Body of pancreas (tissue), 4 donors: Measurements from ENCODE around the gene ASB8.
A peak's percentile ranks its signal among the peaks of the same experiment; 100 is the strongest.

Source experiments
- POLR2A ChIP-seq, 3 donors: fragments of 450-650 bp; IDR thresholded peaks; one replicate each; pipeline ENCODE4 v1.6.1; 2016; ENCODE audit warnings: antibody characterized with exemption in 3 of 3, mild to moderate bottlenecking in 2 of 3
- TF ChIP-seq, protein P1 (sequence below), 7 experiments: fragments of 450-650 bp in 4 of 7; fragments of 200-600 bp in 3 of 7; sonication (generic) in 3 of 7; IDR thresholded peaks; one replicate each; pipeline ENCODE4 v1.5.1; 2016 to 2019; ENCODE audit warnings: antibody characterized with exemption in 7 of 7

DNA sequence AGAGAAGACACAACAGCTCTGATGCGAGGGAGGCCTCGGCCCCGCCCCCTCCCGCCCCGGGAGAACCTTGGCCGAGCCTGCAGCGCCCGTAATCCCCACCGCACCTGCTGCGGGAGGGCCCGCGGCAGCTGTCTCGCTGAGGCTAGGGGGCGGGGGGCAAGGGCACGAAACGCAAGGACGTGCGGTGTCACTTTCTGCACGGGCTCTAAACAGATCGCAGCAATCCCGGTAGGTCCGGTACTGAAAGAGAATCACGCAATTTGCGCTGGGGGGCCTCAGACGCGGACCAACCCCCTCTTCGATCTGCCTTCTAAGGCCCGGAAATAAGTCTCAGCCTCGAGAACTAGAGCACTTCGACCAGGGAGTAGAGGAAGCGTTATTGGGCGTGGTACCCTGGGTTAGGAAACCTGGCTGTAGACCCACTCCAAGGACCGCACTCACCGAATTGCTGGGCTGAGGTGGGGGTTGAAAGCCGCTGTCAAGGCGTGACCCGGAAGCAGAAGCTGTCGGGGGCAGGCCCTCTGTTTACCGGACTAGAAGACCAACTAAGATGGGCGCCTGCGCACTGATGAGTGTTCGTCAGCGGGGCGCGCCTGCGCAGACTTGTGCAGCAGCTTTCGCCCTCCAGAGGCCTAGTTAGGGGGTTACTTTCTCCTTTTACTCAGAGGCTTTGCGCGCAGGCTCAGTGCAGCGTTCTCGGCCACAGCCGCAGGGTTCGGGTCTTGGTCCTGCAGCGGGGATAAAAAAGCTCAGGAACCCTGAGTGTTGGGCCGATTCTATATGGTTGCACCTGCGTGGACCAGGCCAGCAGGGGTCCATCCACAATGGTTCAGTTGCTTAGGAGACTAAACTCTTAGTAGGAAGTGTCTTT, at the start of gene ASB8:
- TF ChIP-seq POLR2A (IDR thresholded peaks at IDR 0.05) = peak; percentile 17 to 72 (median 65)
- TF ChIP-seq, protein P1, sequence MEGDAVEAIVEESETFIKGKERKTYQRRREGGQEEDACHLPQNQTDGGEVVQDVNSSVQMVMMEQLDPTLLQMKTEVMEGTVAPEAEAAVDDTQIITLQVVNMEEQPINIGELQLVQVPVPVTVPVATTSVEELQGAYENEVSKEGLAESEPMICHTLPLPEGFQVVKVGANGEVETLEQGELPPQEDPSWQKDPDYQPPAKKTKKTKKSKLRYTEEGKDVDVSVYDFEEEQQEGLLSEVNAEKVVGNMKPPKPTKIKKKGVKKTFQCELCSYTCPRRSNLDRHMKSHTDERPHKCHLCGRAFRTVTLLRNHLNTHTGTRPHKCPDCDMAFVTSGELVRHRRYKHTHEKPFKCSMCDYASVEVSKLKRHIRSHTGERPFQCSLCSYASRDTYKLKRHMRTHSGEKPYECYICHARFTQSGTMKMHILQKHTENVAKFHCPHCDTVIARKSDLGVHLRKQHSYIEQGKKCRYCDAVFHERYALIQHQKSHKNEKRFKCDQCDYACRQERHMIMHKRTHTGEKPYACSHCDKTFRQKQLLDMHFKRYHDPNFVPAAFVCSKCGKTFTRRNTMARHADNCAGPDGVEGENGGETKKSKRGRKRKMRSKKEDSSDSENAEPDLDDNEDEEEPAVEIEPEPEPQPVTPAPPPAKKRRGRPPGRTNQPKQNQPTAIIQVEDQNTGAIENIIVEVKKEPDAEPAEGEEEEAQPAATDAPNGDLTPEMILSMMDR (IDR thresholded peaks at IDR 0.05) = peak; percentile 13 to 73 (median 56)
